SHP77 (cell line): ENCODE data around the gene CTNNA1.

Source experiments
- DNase-seq, 2 experiments: peaks; one replicate each; lab custom pipeline; 2025; lab: John Stamatoyannopoulos, UW

CTNNA1 gene

GRCh38 chr5:138850865-138851435, 97.7 kb downstream of the CTNNA1 start:
- no peak for DNase-seq

GRCh38 chr5:138853132-138853531, 99.9 kb downstream of the CTNNA1 start:
- DNase-seq = no peak

- DNase-seq = no peak
Observed at GRCh38 chr5:138867011-138867410, 113.8 kb downstream of the CTNNA1 start.

GRCh38 chr5:138869038-138869437, 115.8 kb downstream of the CTNNA1 start:
- no peak for DNase-seq

GRCh38 chr5:138869763-138870500, 116.7 kb downstream of the CTNNA1 start:
- no peak for DNase-seq

GRCh38 chr5:138870611-138871010, 117.4 kb downstream of the CTNNA1 start:
- peak in 1 of 2 experiments; percentile 10 for DNase-seq

GRCh38 chr5:138872841-138873465, 119.7 kb downstream of the CTNNA1 start:
- DNase-seq = no peak

GRCh38 chr5:138873466-138874221, 120.4 kb downstream of the CTNNA1 start:
- DNase-seq = peak in 1 of 2 experiments; percentile 24

- DNase-seq = peak; percentile 21 to 56
Observed at GRCh38 chr5:138874241-138874640, 121.0 kb downstream of the CTNNA1 start.

- DNase-seq = peak; percentile 89 to 91
Observed at GRCh38 chr5:138874771-138875551, 121.7 kb downstream of the CTNNA1 start, which contains the start of gene LRRTM2. TSS of gene LRRTM2 (minus strand) at chr5:138875335. CDS start at chr5:138874911, 424 bp downstream.

GRCh38 chr5:138875552-138875875, 122.3 kb downstream of the CTNNA1 start:
- DNase-seq = no peak

GRCh38 chr5:138875946-138876345, 122.7 kb downstream of the CTNNA1 start:
- DNase-seq = no peak

GRCh38 chr5:138876811-138877210, 123.6 kb downstream of the CTNNA1 start:
- DNase-seq = no peak

GRCh38 chr5:138878437-138879235, 125.4 kb downstream of the CTNNA1 start:
- DNase-seq = no peak

GRCh38 chr5:138883211-138883610, 130.0 kb downstream of the CTNNA1 start:
- no peak for DNase-seq

- no peak for DNase-seq
Observed at GRCh38 chr5:138884094-138884493, 130.9 kb downstream of the CTNNA1 start.

- DNase-seq = no peak
Observed at GRCh38 chr5:138884554-138884953, 131.3 kb downstream of the CTNNA1 start.

GRCh38 chr5:138889994-138890393, 136.8 kb downstream of the CTNNA1 start:
- DNase-seq = no peak

- no peak for DNase-seq
Observed at GRCh38 chr5:138890644-138891043, 137.4 kb downstream of the CTNNA1 start.

GRCh38 chr5:138895918-138896317, 142.7 kb downstream of the CTNNA1 start:
- DNase-seq = no peak

GRCh38 chr5:138898299-138898698, 145.1 kb downstream of the CTNNA1 start:
- no peak for DNase-seq
